GM19397 (cell line): Measurements from ENCODE around the gene DET1.

Source experiments
- ATAC-seq: cut with Tn5 transposase; IDR thresholded peaks from one replicate; pipeline ENCODE4 v1.9.1; 2021; ENCODE audit warnings: mild to moderate bottlenecking, moderate library complexity; ENCODE audit not compliant: unreplicated experiment

The DET1 gene

GRCh38 chr15:88467935-88468528 lies 78.4 kb downstream of the DET1 start:
- ATAC-seq: no peak

GRCh38 chr15:88467073-88467934 lies 79.2 kb downstream of the DET1 start, which contains the start of the genes MRPL46 and MRPS11:
Gene MRPL46 (minus strand): TSS chr15:88467388. CDS start chr15:88467377, 11 bp downstream.
Gene MRPS11 (plus strand): TSS chr15:88467708. CDS start chr15:88467718, 10 bp downstream.
- peak; percentile 93 for ATAC-seq

DNA sequence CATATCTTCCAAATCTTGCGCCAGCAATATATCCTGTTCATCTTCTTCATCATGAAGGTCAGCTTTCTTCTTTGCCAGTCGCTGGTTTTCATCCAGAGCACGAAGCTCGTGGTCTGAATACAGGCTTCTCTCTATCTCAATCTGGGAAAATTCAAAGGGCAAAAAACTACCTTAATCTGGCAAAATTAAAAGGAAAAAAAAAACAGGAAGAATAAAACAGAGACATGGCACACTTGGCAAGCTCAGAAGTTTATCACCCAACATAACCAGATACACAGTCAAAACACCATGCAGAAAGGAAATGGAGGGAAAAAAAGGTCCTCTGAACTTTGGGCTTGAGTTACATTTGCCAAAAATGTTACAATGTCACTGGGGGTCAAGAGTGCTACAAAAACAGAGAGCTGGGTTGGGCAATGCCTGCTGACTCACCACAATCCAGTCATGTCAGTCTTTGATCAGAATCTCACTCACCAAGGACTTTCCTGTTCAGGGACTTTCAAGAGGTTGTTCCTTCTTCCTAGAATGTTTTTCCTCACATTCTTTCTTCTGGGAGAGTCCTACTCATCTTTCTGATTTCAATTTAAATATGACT lies 80.8 kb downstream of the DET1 start:
- ATAC-seq: no peak

DNA sequence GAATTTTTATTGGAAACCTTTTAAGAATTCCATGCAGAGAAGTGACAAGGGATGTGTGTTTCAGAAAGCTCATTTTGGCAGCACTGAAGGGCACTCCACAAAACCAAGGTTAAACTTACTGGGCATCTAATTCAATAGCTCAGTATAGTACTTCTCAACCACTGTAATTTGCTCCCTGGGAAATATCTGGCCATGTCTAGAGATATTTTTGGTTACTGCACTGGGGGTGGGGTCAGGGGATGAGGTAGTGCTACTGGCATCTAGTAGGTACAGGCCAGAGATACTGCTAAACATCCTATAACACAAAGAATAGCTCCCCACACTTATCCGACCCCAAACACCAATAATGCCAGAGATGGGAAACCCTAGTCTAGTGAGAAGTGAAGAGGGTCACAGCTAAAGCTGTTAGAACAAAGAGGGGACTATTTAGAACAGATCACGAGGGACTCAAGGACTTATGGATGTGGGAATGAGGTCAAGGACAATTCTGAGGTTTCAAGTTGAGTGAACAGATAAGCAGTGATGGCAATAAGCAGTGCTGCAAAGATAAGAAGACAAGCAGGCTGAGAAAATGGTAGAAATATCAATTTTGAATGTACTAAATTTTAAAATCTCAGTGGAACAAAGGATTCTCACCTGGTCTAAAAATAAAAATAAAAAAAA lies 82.5 kb downstream of the DET1 start:
- ATAC-seq: no peak
